Breast epithelium (tissue), 4 donors: ENCODE data around the gene KDSR. TPM values are rescaled to one million over a fixed set of nuclear protein-coding genes. Genes with fewer than 3 reads are reported as not detected.

Experiments used
- DNase-seq, 2 donors: peaks; one replicate each; pipeline ENCODE4 v3.0.0-alpha.2; 2019; ENCODE audit warnings: low spot score in 2 of 2
- H3K27ac ChIP-seq, 2 donors: fragments of 200-600 bp; sonication (generic) in 1 of 2; one replicate each; pipeline ENCODE4 v1.5.1; 2016 to 2019; ENCODE audit warnings: mild to moderate bottlenecking in 1 of 2
- H3K27me3 ChIP-seq, 2 donors: fragments of 200-600 bp; sonication (generic) in 1 of 2; one replicate each; pipeline versions ENCODE4 v1.5.1 to v1.6.0; 2017 to 2019; ENCODE audit warnings: control low read depth in 1 of 2, mild to moderate bottlenecking in 1 of 2
- H3K36me3 ChIP-seq: fragments of 200-600 bp; one replicate; pipeline ENCODE4 v1.5.1; 2019
- H3K4me1 ChIP-seq, 2 donors: fragments of 200-600 bp; sonication (generic); one replicate each; pipeline ENCODE4 v1.5.1; 2016 to 2019; ENCODE audit warnings: control low read depth in 1 of 2
- H3K4me3 ChIP-seq, 3 donors: fragments of 200-600 bp; sonication (generic); 1 replicate in 2 of 3; 2 replicates in 1 of 3; pipeline ENCODE4 v1.5.1; 2016 to 2019; ENCODE audit warnings: mild to moderate bottlenecking in 3 of 3, moderate library complexity in 2 of 3
- H3K9me3 ChIP-seq, 2 donors: fragments of 200-600 bp; sonication (generic) in 1 of 2; one replicate each; pipeline ENCODE4 v1.5.1; 2016 to 2019; ENCODE audit warnings: control low read depth in 1 of 2
- POLR2A ChIP-seq: fragments of 450-650 bp; IDR thresholded peaks from one replicate; pipeline ENCODE4 v1.6.1; 2016; ENCODE audit warnings: antibody characterized with exemption, mild to moderate bottlenecking, moderate library complexity
- POLR2AphosphoS5 ChIP-seq, 3 donors: sonication (generic); formaldehyde crosslinking; IDR thresholded peaks; one replicate each; pipeline ENCODE4 v1.6.1; 2017; ENCODE audit warnings: antibody characterized with exemption in 3 of 3
- intact Hi-C: fragments of 100-400 bp; cut with DNase I; formaldehyde crosslinking; loops from one replicate; pipeline ENCODE4 v1.15.1; 2023; ENCODE audit warnings: low total_unique reads
- total RNA-seq, 3 donors: library from RNA; depleted of rRNA; stranded (reverse); fragments of >200 nt; gene quantifications; one replicate each; pipeline ENCODE4 v1.1.0, GENCODE V29; 2016
- TF ChIP-seq, protein P1 (sequence below), 3 donors: fragments of 450-650 bp; IDR thresholded peaks; one replicate each; pipeline ENCODE4 v1.5.1; 2016 to 2017; ENCODE audit warnings: antibody characterized with exemption in 3 of 3, mild to moderate bottlenecking in 3 of 3, moderate library complexity in 3 of 3

KDSR gene
- total RNA-seq, 3 donors from 2014 or later: 41.6 to 53.0 (median 48.9) TPM

DNA sequence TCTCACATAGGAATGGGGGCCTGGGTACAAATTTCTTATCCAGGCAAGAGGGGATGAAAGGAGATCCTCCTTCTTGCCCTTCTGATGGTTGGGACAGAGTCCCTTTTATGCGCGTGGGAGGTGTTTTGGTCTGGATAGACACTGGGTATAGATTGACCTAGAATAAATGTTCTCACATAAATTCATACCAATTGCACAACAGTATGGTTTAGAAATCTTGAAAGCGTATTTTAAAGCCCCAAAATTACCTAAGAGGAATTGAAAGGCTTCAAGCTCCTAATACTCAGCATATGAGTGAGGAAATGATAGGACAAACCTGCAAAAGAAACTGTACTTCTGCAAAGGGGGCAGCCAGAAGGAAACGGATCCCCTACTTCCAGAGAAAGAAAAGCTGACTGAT is 44.8 kb downstream of the KDSR start:
- intact Hi-C loops: loop anchor here (5.0 kb wide), 1 partner anchor 320 kb away; no protein-coding TSS in a partner anchor
- DNase-seq: no peak
- Histone ChIP-seq H3K4me1 (peaks cover 0 to 9% of the 10 kb centered on the region in 2 donors), H3K4me3 (no peak overlapping the region), H3K27me3 (no peaks in the 10 kb centered on the region), H3K36me3 (no peaks in the 10 kb centered on the region), H3K27ac (peak overlapping the region; percentile 66 to 74), H3K9me3 (no peaks in the 10 kb centered on the region)
- TF ChIP-seq POLR2AphosphoS5 (IDR thresholded peaks at IDR 0.05): no peak
- TF ChIP-seq, protein P1, sequence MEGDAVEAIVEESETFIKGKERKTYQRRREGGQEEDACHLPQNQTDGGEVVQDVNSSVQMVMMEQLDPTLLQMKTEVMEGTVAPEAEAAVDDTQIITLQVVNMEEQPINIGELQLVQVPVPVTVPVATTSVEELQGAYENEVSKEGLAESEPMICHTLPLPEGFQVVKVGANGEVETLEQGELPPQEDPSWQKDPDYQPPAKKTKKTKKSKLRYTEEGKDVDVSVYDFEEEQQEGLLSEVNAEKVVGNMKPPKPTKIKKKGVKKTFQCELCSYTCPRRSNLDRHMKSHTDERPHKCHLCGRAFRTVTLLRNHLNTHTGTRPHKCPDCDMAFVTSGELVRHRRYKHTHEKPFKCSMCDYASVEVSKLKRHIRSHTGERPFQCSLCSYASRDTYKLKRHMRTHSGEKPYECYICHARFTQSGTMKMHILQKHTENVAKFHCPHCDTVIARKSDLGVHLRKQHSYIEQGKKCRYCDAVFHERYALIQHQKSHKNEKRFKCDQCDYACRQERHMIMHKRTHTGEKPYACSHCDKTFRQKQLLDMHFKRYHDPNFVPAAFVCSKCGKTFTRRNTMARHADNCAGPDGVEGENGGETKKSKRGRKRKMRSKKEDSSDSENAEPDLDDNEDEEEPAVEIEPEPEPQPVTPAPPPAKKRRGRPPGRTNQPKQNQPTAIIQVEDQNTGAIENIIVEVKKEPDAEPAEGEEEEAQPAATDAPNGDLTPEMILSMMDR (IDR thresholded peaks at IDR 0.05): no peak
- no peak for TF ChIP-seq POLR2A

DNA sequence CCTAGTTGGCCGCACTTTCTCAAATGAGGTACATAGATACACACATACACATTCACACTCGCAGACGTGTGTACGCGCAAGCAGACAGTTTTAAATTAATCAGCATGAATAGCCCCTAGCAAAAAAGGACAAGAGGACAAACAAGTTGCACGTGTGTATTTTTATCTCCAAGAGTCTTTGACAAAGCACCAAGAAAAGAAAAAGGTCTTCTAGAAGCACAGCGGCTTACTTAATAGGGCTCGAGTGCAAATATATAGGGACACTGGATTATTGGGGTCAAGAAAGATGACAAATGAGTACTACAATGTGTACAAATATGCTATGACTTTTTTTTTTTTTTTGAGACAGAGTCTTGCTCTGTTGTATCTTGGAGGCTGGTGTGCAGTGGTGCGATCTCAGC is 45.7 kb downstream of the KDSR start:
- DNase-seq: no peak
- H3K27ac ChIP-seq: peak overlapping the region; percentile 93 to 98
- intact Hi-C loops: loop anchor here (5.0 kb wide), 1 partner anchor 319 kb away; no protein-coding TSS in a partner anchor
- H3K4me1 ChIP-seq: peaks cover 0 to 9% of the 10 kb centered on the region in 2 donors
- H3K4me3 ChIP-seq: peak overlapping the region in 2 of 3 donors; percentile 94 to 99
- H3K36me3 ChIP-seq: no peaks in the 10 kb centered on the region
- TF ChIP-seq POLR2AphosphoS5 (IDR thresholded peaks at IDR 0.05) (peak in 1 of 3 donors; percentile 9), POLR2A (no peak)
- TF ChIP-seq, protein P1 (IDR thresholded peaks at IDR 0.05): no peak
- H3K27me3 ChIP-seq: no peaks in the 10 kb centered on the region
- H3K9me3 ChIP-seq: no peaks in the 10 kb centered on the region

DNA sequence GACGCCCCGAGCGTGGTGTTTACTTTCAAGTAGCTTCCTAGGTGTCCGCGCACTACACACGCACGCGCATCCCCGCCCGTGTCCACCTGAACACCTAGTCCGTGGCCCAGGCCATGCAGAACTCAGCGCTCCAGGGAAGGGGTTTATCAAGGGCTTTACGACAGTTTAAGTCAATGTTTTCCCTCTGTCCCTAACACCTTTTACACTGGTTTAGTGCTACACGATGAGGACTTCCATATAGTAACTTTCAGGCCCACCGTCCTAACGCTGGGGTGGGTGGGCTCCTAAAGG is 46.1 kb downstream of the KDSR start:
- TF ChIP-seq POLR2AphosphoS5 (IDR thresholded peaks at IDR 0.05) (no peak), POLR2A (no peak)
- TF ChIP-seq, protein P1 (IDR thresholded peaks at IDR 0.05): no peak
- Histone ChIP-seq H3K4me3 (peak overlapping the region; percentile 68 to 99 (median 94)), H3K27me3 (no peaks in the 10 kb centered on the region), H3K9me3 (no peaks in the 10 kb centered on the region), H3K27ac (peak overlapping the region; percentile 93 to 98), H3K36me3 (no peaks in the 10 kb centered on the region), H3K4me1 (peaks cover 0 to 9% of the 10 kb centered on the region in 2 donors)
- intact Hi-C loops: loop anchor here (1.0 to 5.0 kb wide), 2 partner anchors 45 to 319 kb away; no protein-coding TSS in a partner anchor
- peak; percentile 67 to 75 for DNase-seq

DNA sequence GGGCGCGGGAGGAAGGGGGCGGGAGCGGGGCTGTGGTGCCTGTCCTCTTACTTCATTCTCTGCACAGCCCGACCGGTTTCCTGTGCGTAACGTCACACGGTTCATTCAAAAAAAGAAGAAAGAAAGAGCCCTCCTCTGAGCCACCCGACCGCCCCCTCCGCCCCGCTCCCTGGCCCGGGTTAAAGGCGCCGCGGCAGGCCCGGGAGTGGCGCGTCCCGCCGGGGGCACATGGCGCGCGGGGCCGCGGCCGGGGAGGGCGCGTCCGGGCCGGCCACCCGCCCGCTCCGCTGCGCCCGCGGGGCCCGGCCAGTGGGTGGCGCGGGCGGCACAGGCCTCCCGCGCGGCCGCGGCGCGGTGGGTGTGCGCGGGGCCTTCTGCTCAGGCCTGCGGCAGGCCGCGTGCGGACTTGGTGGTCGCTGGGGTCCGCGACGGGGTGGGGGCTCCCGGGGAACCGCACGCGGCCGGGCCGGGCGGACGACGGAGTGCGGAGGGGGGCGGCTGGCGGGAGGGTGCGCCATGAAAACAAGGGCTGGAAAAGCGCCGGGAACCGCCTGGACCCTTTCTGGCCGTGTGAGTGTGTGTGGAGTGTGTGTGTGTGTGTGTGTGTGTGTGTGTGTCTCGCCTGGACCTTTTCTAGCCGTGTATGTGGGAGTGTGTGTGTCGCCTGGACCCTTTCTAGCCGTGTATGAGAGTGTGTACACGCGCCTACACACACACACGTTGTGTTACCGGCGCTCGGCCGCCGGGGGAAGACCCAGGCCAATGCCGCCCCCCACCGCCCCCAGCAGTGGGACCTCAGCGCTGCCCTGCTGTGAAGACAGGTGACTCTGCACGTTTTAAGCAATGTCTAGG is 46.7 kb downstream of the KDSR start:
- DNase-seq: peak; percentile 82 to 83
- peak overlapping the region; percentile 93 to 98 for H3K27ac ChIP-seq
- TF ChIP-seq, protein P1 (IDR thresholded peaks at IDR 0.05): peak in 2 of 3 donors; percentile 7 to 17
- TF ChIP-seq POLR2A: no peak

More for the DNA sequence above, 46.7 kb downstream of the KDSR start:
- Histone ChIP-seq H3K4me3 (peak overlapping the region; percentile 68 to 99 (median 94)), H3K9me3 (no peaks in the 10 kb centered on the region), H3K4me1 (peaks cover 0 to 10% of the 10 kb centered on the region in 2 donors), H3K27me3 (no peaks in the 10 kb centered on the region), H3K36me3 (no peaks in the 10 kb centered on the region)
- intact Hi-C loops: loop anchor here (1.0 to 5.0 kb wide), 2 partner anchors 46 to 318 kb away; no protein-coding TSS in a partner anchor
